PC-9 (cell line): ENCODE measurements around the gene CCDC33. TPM values are rescaled to one million over a fixed set of nuclear protein-coding genes. Genes with fewer than 3 reads are reported as not detected.

Experiments used
- BruUV-seq: library from RNA; stranded (reverse); fragments of 400-500 nt; replicated peaks from 2 replicates; lab custom pipeline; 2021; lab: Mats Ljungman, UMichigan
- CTCF ChIA-PET: fragments of 300-600 bp; sonication (Branson Sonifier 250); formaldehyde crosslinking; loops from one replicate; lab custom pipeline; 2022; ENCODE audit warnings: antibody characterized with exemption; lab: Charles Lee
- POLR2A ChIA-PET: fragments of 300-600 bp; sonication (Branson Sonifier 250); formaldehyde crosslinking; loops from one replicate; lab custom pipeline; 2022; ENCODE audit warnings: antibody characterized with exemption; ENCODE audit not compliant: unreplicated experiment; lab: Charles Lee
- DNase-seq, 2 experiments: peaks; one replicate each; pipeline versions ENCODE4 v3.0.0 to v3.0.0-alpha.2; 2015 to 2022; ENCODE audit warnings: mixed read lengths in 1 of 2
- H2AFZ ChIP-seq: fragments of 200-600 bp; sonication (generic); 2 replicates; pipeline ENCODE4 v1.8.1; 2017; ENCODE audit warnings: antibody characterized with exemption
- H3F3A ChIP-seq: fragments of 200-600 bp; sonication (generic); 2 replicates; pipeline ENCODE4 v1.8.1; 2017; ENCODE audit warnings: antibody characterized with exemption, mild to moderate bottlenecking, low read depth; ENCODE audit not compliant: insufficient read depth
- H3K27ac ChIP-seq: fragments of 200-600 bp; sonication (generic); 2 replicates; pipeline ENCODE4 v1.6.1; 2016; ENCODE audit warnings: mixed run types
- H3K27me3 ChIP-seq: fragments of 200-600 bp; sonication (generic); 2 replicates; pipeline ENCODE4 v1.6.1; 2016; ENCODE audit warnings: low read depth, mixed run types; ENCODE audit not compliant: insufficient read depth
- H3K36me3 ChIP-seq: fragments of 200-600 bp; sonication (generic); 2 replicates; pipeline ENCODE4 v1.6.1; 2016; ENCODE audit warnings: low read depth, mixed run types
- H3K4me1 ChIP-seq: fragments of 200-600 bp; sonication (generic); replicated peaks from 2 replicates; pipeline ENCODE4 v1.6.1; 2016; ENCODE audit warnings: mixed run types; ENCODE audit not compliant: insufficient read depth
- H3K4me2 ChIP-seq: fragments of 200-600 bp; sonication (generic); 2 replicates; pipeline ENCODE4 v1.6.1; 2017; ENCODE audit warnings: mixed run types
- H3K4me3 ChIP-seq: fragments of 200-600 bp; sonication (generic); 2 replicates; pipeline ENCODE4 v1.6.1; 2016; ENCODE audit warnings: mixed run types
- H3K79me2 ChIP-seq: fragments of 200-600 bp; sonication (generic); 2 replicates; pipeline ENCODE4 v1.6.1; 2017; ENCODE audit warnings: low read depth, mixed run types
- H3K9me2 ChIP-seq: fragments of 200-600 bp; sonication (generic); 2 replicates; pipeline ENCODE4 v1.8.1; 2017; ENCODE audit warnings: mild to moderate bottlenecking; ENCODE audit not compliant: insufficient read depth
- H3K9me3 ChIP-seq: fragments of 200-600 bp; sonication (generic); 2 replicates; pipeline ENCODE4 v1.8.1; 2016; ENCODE audit warnings: low read depth; ENCODE audit not compliant: insufficient read depth
- H4K20me1 ChIP-seq: fragments of 200-600 bp; sonication (generic); 2 replicates; pipeline ENCODE4 v1.8.1; 2017; ENCODE audit not compliant: insufficient read depth
- EZH2 ChIP-seq: fragments of 200-600 bp; sonication (generic); IDR thresholded peaks from 2 replicates; pipeline ENCODE4 v1.8.0; 2017; ENCODE audit warnings: antibody characterized with exemption, low read depth
- intact Hi-C: fragments of 100-400 bp; cut with micrococcal nuclease; formaldehyde crosslinking; loops from one replicate; pipeline ENCODE4 v1.10.0; 2022; ENCODE audit not compliant: unreplicated experiment
- total RNA-seq: library from RNA; stranded (reverse); gene quantifications from 2 replicates; pipeline ENCODE4 v1.2.3, GENCODE V29; 2021
- TF ChIP-seq, protein P1 (sequence below): fragments of 200-600 bp; sonication (generic); conservative IDR thresholded peaks from 2 replicates; pipeline ENCODE4 v1.6.1; 2017; ENCODE audit warnings: mixed run types, antibody characterized with exemption, mild to moderate bottlenecking, moderate library complexity

The CCDC33 gene
- total RNA-seq, 1 experiment from 2014 or later = 7.5 TPM

- no peak overlapping the region for H3K4me3 ChIP-seq
- TF ChIP-seq, protein P1, sequence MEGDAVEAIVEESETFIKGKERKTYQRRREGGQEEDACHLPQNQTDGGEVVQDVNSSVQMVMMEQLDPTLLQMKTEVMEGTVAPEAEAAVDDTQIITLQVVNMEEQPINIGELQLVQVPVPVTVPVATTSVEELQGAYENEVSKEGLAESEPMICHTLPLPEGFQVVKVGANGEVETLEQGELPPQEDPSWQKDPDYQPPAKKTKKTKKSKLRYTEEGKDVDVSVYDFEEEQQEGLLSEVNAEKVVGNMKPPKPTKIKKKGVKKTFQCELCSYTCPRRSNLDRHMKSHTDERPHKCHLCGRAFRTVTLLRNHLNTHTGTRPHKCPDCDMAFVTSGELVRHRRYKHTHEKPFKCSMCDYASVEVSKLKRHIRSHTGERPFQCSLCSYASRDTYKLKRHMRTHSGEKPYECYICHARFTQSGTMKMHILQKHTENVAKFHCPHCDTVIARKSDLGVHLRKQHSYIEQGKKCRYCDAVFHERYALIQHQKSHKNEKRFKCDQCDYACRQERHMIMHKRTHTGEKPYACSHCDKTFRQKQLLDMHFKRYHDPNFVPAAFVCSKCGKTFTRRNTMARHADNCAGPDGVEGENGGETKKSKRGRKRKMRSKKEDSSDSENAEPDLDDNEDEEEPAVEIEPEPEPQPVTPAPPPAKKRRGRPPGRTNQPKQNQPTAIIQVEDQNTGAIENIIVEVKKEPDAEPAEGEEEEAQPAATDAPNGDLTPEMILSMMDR = no peak
- TF ChIP-seq EZH2 = no peak
- H4K20me1 ChIP-seq = no peaks in the 10 kb centered on the region
- peaks cover 60% of the 10 kb centered on the region; the same call in 1 of the 2 replicates for H3K27me3 ChIP-seq
- BruUV-seq = no TSS peak
- no peaks in the 10 kb centered on the region for H3K9me2 ChIP-seq
- H2AFZ ChIP-seq = no peak overlapping the region
- H3K4me2 ChIP-seq = no peak overlapping the region
- no peak overlapping the region for H3K27ac ChIP-seq
- no peaks in the 10 kb centered on the region for H3F3A ChIP-seq
- DNase-seq = no peak
- no peaks in the 10 kb centered on the region for H3K4me1 ChIP-seq
- no peaks in the 10 kb centered on the region for H3K9me3 ChIP-seq
- intact Hi-C loops = no loop called here
- no peaks in the 10 kb centered on the region for H3K36me3 ChIP-seq
- no peaks in the 10 kb centered on the region for H3K79me2 ChIP-seq
- ChIA-PET POLR2A (no interaction called here), CTCF (no interaction called here)
Measured at GRCh38 chr15:74283368-74283767, 47.2 kb downstream of the CCDC33 start.

GRCh38 chr15:74289671-74290070 lies 53.5 kb downstream of the CCDC33 start:
- H3K36me3 ChIP-seq = no peaks in the 10 kb centered on the region
- no peaks in the 10 kb centered on the region for H3K4me1 ChIP-seq
- TF ChIP-seq EZH2 = no peak
- TF ChIP-seq, protein P1 = no peak
- H3K9me3 ChIP-seq = no peaks in the 10 kb centered on the region
- no peaks in the 10 kb centered on the region for H3K79me2 ChIP-seq
- H3K4me2 ChIP-seq = no peak overlapping the region
- intact Hi-C loops = no loop called here
- ChIA-PET POLR2A (no interaction called here), CTCF (no interaction called here)
- no peak overlapping the region for H2AFZ ChIP-seq
- peaks cover 48% of the 10 kb centered on the region for H3K27me3 ChIP-seq
- H3K27ac ChIP-seq = no peak overlapping the region
- no peak overlapping the region for H3K4me3 ChIP-seq
- no peak for DNase-seq
- no peaks in the 10 kb centered on the region for H3K9me2 ChIP-seq
- BruUV-seq = no TSS peak
- H3F3A ChIP-seq = no peaks in the 10 kb centered on the region
- H4K20me1 ChIP-seq = no peaks in the 10 kb centered on the region

DNA sequence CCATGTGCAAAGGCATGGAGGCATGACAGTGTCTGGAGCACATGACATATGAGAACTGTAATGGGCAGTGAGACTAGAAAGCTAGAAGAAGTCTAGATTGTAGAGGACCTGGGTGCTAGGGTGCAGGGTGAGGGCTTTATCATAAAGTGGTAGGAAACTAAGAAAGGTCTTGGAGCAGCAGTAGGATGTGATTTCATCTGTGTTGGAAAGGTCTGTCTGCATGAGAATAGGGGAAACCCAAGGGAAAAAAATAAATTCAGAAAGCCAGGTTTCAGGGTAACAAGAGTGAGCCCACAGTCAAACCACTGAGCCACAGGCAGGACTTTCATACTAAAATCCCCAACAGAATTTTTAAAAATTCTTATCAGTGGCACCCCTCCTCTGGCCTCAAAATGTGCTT lies 54.5 kb downstream of the CCDC33 start:
- H3K4me3 ChIP-seq = no peak overlapping the region
- H2AFZ ChIP-seq = no peak overlapping the region
- H4K20me1 ChIP-seq = no peaks in the 10 kb centered on the region
- ChIA-PET CTCF (no interaction called here), POLR2A (no interaction called here)
- no peaks in the 10 kb centered on the region for H3F3A ChIP-seq
- no peaks in the 10 kb centered on the region for H3K79me2 ChIP-seq
- H3K9me3 ChIP-seq = no peaks in the 10 kb centered on the region
- H3K4me1 ChIP-seq = no peaks in the 10 kb centered on the region
- no peak for TF ChIP-seq EZH2
- TF ChIP-seq, protein P1 = no peak
- intact Hi-C loops = no loop called here
- no peaks in the 10 kb centered on the region for H3K36me3 ChIP-seq
- DNase-seq = no peak
- no peak overlapping the region for H3K4me2 ChIP-seq
- no peak overlapping the region for H3K27ac ChIP-seq
- no TSS peak for BruUV-seq
- no peaks in the 10 kb centered on the region for H3K9me2 ChIP-seq
- H3K27me3 ChIP-seq = peaks cover 38% of the 10 kb centered on the region
